Measurements from ENCODE around the gene TRIM37. TPM values are rescaled to one million over a fixed set of nuclear protein-coding genes. Genes with fewer than 3 reads are reported as not detected.
"Not testable (repeated sequence)": the region's sequence is repeated elsewhere in the genome, so short reads cannot be mapped to it uniquely, and the experiment has no call there.

Gene TRIM37
- polyA plus RNA-seq, 1 donor = 30.9 TPM

DNA sequence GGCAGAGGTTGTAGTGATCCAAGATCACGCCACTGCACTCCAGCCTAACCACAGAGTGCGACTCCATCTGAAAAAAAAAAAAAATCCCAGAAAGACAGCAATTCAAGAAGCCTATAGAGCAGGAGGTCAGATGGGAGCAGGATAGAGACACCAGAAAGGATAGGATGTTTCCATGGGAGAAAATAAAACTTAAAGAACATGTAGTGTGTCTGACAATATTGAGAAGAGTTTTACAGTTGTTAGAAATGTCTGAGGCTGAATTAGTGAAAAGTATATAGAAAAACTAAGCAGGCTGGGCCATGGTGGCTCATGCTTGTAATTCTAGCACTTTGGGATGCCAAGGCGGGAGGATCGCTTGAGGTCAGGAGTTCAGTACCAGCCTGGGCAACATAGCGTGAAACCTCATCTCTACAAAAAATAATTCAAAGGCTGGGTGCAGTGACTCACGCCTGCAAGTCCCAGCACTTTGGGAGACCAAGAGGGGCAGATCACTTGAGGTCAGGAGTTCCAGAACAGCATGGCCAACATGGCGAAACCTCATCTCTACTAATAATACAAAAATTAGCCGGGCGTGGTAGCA is 15.3 kb upstream of the TRIM37 start:
- peak; percentile 3 for DNase-seq

DNA sequence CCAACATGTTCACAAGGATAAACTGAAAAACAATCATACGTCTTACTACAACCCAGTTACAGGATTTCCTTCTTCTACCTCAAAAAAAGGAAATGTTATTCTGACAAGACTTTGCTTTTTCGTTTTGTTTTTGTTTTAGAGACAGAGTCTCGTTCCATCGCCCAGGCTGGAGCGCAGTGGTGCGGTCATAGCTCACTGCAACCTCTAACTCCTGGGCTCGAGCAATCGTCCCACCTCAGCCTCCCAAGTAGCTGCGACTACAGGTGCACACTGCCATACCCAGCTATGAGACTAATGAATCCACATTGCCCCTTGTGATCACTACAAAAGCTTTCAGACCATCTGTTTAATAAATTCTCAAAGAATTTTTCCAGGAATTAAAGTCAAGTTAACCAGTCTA is 8.8 kb upstream of the TRIM37 start:
- no peak for DNase-seq

DNA sequence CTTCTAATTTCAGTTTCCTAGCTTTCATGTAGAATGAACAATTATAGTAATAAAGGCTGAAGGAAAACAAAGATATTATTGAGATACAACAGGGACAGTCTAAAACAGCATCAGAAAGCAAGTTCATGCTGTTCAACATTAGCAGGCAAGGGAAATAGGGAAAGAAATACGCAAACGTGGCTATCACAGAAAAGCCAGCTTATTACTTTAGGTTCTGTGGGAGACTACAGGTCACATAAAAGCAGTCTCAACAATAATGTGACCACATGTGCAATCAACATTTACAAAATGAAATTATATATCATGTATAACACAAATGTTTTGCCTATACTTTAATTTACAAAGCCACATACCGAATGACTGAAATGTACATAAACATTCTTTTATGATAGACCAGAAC is 4.9 kb upstream of the TRIM37 start:
- no peak for DNase-seq

DNA sequence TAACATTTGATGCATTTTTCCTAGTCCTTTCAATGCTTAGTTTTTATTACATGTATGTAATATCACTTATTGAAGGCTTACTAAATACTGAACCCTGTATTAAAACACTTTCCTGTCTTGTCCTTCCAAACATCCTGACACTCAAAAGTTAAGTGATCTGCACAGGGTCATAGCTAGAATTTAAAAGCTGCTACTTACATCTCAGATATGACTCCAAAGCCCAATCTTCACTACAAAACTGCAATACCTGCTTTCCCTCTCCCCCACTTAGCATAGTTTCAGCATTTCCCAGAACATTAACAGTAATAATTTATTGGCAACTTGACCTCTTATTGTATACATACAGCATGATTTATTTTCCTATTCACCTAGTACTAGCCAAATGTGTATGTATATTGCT is 4.3 kb upstream of the TRIM37 start:
- no peak for DNase-seq

DNA sequence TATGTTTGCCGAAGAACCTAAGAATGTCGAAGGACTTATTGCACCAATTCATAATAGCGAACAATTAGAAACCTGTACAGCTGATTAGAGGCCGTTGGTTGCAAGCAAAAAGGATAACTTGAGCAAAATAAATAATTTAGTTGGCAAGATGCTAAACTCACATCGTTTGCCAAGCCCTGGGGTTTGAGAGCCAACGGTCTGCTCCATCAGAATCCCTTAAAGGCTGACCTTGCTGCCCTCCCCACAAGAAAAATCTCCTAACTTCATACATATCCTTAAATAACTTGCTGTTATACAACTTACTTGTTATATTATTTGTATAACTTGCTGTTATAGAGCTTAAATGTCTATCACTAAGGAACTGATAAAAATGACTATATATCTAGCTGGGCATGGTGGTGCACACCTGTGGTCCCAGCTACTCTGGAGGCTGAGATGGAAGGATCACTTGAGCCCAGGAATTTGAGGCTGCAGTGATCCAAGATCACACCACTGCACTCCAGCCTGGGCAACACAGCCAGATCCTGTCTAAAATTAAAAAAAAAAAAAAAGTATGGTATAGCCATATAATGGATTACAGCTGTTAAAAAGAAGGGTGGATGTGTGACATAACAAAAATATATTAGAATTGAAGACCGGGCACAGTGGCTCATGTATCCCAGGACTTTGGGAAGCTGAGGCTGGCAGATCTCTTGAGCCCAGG is 1.9 kb upstream of the TRIM37 start:
- no peak for DNase-seq

DNA sequence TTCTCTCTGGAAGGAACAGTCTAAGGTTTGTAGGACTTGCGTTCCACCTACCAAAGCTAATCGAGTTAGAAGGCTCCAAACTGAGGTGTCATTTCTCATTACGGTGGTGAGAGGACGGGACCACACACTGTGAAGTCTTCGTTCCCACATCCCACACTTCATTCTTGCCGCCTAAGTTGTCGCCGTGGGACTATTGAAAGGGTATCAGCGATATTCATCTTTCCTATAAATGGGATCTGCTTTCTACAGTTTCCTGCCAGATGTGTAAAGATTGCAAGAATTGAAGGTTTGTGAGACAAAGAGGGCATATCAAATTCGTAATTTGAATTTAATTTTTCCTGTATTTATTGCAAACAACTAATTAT is 608 bp upstream of the TRIM37 start:
- DNase-seq = peak; percentile 8

DNA sequence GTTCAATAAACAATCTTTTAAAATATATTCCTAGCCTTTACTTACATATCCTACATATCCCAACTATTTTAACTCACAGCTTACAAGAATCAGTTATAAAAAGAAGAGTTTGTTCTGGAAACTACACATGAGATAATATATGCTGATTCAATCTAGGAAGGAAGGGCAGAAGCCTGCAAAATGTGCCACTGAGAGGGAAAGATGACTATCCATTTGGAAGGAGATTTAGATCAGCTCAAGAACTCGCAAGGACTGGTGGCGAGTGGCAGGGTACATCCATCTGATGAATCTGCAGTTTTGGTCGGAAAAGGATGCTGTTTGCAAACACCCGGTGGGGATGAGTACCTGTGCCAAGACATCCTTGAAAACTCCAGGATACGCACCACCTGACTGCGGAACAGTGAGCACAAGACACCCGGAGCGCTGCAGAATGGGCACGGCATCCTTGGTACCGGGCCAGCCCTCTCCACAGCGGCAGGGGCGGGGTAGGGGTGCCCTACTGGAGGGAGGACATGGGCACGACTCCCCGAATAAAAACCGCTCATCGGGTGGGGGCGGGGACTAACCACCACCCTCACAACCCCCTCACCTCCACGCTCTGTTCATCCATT is 723 bp downstream of the TRIM37 start:
- DNase-seq = no peak

DNA sequence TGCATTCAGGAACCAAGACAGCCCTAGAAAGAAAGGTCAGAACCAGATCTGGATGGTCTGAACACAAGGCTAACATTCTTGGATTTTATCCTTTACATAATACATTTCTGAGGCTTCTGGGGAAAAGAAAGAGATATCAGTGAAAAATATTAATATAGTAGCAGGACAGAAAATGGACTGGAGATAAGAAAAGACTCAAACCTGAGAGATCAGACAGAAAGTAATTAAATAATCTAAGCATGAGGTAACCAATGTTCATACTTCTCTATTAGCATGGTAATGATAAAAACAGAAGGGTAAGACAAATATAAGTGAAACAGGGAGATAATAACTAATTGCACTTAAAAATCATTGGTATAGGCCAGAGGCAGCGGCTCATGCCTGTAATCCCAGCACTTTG is 5.5 kb downstream of the TRIM37 start:
- no peak for DNase-seq

DNA sequence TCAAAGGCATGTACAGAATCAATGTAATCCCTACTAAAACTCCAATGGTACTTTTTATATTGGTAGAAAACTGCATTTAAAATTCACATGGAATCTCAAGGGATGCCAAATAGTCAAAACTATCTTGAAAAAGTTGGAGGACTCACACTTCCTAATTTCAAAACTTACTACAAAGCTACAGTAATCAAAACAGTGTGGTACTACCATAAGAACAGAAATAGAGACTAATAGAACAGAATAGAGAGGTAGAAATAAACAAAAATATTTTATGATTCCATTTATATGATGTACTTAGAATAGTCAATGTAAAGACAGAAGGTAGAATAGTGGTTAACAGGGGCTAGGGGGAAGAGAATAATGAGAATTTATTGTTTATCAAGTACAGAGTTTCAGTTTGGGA is 8.8 kb downstream of the TRIM37 start:
- no peak for DNase-seq

DNA sequence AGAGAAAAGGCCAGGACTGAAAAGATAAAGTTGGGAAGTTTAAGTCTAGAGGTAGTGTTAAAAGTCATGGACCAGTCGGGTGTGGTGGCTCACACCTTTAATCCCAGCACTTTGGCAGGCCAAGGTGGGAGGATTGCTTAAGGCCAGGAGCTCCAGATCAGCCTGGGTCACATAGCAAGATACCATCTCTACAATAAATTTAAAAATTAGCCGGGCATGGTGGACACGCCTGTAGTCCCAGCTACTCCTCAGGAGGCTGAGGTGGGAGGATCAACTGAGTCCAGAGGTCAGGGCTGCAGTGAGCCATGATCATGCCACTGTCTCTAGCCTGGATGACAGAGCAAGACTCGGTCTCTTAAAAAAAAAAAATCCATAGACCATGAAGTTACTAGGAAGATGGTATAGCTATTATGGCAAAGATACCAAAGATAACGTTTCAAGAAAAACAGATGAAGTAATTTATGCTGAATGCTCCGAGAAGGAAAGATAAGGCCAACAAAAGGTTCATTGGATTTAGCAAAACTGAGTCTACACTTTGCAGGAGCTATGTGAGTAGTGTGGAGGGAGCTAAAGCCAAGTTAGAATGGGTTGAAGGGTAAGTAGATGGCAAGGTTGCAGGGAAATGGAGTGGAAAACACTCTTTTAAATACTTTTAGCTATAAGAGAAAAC is 11.7 kb downstream of the TRIM37 start:
- peak; percentile 6 for DNase-seq

DNA sequence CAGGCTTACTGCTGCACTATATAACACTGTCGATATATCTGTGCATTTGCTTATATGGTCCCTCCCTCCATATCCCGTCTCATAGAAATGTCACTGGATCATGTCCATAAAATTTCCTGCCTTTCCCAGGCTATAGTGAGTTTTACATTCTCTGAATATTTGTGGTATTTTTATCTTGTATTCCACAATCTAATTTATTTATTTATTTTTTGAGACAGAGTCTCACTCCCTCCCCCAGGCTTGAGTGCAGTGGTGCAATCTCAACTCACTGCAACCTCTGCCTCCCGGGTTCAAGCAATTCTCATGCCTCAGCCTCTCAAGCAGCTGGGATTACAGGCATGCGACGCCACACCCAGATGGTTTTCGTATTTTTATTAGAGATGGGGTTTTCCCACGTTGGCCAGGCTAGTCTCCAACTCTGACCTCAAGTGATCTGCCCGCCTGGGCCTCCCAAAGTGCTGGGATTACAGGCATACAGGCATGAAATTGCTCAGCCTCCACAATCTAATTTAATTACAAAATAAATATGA is 12.9 kb downstream of the TRIM37 start:
- DNase-seq = peak; percentile 60

DNA sequence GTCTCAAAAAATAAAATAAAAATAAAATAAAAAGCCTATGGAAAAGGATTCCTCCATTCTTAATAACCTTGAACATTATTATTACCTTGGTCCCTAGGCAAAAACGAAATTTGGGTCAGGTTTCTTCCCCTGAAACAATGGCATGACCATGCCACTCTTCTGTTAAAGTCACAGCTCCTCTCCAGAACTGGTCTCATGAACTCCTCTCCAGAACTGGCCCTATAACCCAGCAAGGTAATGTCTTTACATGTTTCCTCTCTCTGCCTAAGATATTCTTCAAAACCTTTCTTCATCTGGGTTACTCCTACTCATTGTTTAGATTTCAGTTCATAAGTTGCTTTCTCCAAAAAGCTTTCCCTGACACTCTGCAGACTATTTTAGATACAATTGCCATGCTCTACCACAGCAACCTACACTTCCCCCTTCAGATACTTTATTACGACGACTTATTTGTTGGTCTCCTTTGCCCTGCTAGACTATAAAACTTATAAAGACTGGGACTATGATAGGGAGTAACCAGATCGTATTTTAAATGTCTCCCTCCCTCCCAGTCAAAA is 13.5 kb downstream of the TRIM37 start:
- peak; percentile 7 for DNase-seq

DNA sequence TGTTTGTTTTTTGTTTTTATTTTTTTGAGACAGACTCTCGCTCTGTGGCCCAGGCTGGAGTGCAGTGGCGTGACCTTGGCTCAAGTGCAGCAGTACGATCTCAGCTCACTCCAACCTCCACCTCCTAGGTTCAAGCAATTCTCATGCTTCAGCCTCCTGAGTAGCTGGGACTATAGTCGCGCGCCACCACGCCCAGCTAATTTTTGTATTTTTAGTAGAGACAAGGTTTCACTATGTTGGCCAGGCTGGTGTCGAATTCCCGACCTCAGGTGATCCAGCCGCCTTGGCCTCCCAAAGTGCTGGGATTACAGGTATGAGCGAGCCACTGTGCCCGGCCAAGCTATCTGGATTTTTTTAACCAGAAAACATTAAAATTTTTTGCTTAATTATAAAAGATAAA is 16.1 kb downstream of the TRIM37 start:
- DNase-seq = not testable (repeated sequence)

DNA sequence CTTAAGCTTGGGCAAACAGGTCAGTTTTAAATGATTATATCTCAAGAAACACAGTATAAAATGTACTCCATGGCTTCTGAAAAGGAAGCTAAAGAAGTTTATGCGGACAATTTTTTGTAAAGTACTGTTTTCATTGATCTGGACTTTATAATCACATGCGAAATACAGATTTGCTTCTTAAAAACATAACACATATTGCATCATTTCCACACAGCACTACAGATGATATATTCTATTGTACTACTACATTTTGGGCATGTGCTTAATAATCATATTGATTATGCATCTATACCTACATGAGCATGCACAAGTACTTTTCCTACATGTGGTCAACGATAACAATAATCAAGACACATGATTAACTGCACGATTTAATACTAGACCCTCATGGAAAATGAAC is 22.5 kb downstream of the TRIM37 start:
- no peak for DNase-seq

DNA sequence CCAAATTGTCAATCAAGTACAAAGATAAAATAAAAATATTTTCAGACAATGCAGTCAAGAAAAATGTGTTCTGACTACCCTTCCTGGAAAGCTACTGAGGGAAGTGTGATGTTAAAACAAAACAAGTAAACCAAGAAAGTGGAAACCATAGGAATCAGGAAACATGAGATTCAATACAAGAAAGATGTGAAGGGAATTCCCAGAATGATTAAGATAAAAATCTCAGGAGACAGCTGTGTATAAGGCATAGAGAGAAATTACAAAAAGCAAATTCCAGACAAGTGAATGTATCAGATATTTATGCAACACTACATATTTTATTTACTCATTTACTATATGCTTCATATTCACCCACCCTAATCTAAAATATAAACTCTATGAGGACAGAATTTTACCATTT is 32.2 kb downstream of the TRIM37 start:
- DNase-seq = no peak

DNA sequence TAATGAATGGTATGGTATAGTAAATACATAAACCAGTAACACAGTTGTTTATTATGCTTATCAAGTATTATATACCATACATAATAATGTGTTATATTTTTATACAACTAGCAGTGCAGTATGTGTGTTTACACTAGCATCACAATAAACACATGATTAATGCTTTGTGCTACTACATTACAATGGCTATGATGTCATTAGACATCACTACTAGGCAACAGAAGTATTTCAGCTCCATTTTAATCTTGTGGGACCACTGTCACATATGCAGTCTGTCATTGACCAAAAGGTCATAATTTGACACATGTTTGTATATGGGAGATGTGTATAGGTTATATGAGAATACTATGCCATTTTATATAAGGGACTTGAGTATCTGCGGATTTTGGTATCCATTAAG is 32.7 kb downstream of the TRIM37 start:
- DNase-seq = no peak

DNA sequence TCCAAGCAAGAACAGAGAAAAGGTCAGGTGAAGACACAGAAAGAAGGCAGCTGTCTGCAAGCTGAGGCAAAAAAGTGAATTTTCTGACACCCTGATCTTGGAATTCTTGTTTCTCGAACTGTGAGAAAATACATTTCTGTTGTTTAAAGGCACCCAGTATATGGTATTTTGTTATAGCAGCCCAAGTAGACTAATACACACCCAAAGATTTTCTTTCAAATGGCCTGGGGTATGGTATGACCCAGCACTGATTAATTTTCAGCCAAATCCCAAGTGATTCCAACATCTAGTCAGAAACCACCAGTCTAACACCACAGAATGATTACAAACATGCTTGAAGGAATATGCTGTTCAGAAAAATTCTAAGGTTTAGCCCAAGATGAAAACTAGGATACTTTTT is 36.8 kb downstream of the TRIM37 start:
- no peak for DNase-seq

DNA sequence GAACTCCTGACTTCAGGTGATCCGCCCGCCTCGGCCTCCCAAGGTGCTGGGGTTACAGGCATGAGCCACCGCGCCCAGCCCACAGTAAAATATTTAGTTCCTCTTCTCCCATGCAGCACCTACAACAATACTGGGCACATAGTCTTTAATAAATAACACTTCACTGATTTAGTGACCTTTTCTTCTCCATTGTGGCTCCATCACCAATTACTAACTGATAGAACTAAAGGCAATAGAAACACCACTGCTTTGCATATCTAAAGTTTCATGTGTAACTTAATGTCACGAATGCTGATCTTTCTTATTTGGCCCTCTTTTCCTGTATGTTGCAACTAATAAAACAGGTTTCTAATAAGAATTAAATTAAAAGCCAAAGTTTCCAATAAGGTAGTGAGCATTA is 38.9 kb downstream of the TRIM37 start:
- no peak for DNase-seq

DNA sequence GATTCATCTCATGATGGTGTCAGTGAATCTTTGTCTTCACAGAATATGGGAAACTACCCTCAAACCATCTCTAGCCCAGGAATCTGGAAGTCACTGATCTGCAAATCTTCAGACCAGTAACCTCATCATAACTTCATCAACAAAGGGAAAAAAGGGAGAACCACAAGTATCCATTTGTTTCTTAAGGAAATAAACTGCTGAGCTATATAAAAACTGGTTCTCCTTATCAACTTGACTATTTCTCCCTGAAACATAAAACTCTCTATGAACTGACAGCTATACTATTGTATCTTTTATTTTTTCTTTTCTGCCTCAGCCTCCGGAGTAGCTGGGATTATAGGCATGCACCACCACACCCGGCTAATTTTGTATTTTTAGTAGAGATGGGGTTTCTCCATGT is 39.3 kb downstream of the TRIM37 start:
- DNase-seq = no peak

DNA sequence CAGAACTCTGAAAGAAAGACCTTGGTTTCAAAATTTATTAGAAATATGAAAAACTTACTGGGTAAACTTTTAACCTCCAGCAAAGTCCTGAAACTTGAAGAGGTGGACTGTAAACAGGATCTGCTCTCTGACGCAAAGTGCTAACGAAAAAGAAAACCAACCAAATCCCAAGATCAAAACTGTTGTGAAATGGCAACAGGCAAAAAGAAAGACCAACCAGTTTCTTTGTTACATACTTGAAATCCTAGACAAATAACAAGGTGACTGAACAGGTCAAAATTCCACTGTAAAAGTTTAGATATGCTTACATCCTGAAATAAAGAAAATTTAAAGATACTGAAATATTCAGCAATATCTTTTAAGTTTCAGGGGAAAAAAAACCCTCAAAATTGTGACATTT is 44.2 kb downstream of the TRIM37 start:
- no peak for DNase-seq

DNA sequence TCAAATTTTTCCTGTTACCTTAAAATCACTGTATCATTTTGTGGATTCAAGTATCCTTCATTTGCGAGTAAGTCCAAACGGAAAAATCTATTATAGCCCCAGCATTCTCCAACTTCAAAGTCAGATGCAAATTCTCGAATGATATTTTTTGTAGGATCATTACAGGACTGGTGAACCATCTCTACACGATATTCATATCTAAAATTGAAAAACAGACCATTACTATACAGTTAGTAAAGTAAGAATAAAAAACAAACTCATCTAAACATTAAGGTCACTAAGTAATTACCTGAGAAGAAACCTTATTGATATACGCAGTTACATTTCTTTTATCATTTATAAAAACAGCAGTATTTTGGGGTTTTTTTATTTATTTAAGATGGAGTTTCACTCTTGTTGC is 49.8 kb downstream of the TRIM37 start:
- no peak for DNase-seq

DNA sequence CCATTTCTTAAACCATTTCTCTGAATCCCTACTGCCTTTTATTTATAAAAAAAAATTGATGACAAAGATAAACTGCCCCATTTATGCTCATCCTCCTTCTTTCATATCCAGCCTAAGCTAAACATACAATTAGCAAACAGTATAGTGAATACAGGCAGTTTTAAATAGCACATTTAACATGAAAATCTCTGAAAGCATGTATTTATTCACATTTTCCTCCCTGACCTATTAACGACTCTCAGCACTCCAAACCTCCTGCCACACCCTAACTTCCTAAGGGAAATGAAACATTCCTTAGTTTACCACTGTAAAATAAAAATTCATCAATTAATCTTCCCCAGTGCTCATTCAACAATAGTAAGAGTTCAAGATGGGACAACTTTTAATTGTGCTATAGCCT is 56.9 kb downstream of the TRIM37 start:
- no peak for DNase-seq

DNA sequence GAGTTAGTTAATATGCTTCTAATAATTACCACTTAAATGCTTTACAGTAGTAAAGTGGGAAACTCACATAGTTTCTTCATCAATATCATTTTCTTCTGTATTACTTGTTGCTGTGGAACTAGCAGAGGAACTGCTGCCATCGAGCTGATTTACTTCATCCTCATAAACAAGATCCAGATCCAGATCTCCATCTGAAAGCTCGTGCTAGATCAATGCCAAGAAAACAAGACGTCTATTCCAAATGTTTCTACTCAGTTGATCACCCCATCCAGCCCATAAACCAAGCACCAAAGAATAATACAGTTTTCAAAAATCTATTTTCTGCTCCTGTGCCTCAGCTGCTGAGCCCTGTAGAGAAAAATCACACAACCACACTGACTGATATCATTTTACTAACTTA is 59.1 kb downstream of the TRIM37 start:
- no peak for DNase-seq
